ENCODE data around the gene C2CD4A.

Gene C2CD4A

GRCh38 chr15:62060113-62060895, 6.5 kb upstream of the C2CD4A start, which contains the start of gene VPS13C:
TSS of gene VPS13C (minus strand) at chr15:62060447. CDS start at chr15:62060374, 73 bp downstream.
- peak; percentile 93 to 95 for DNase-seq

GRCh38 chr15:62060896-62061280, 5.9 kb upstream of the C2CD4A start:
- DNase-seq: no peak

GRCh38 chr15:62063825-62064635, 2.7 kb upstream of the C2CD4A start:
- DNase-seq: no peak

GRCh38 chr15:62067448-62068044, 769 bp downstream of the C2CD4A start:
- DNase-seq: peak in 1 of 2 donors; percentile 13

- peak; percentile 11 to 32 for DNase-seq
Observed at GRCh38 chr15:62068071-62068809, 1.5 kb downstream of the C2CD4A start.

- DNase-seq: no peak
Observed at GRCh38 chr15:62068810-62069167, 2.0 kb downstream of the C2CD4A start.

GRCh38 chr15:62069551-62069950, 2.8 kb downstream of the C2CD4A start:
- no peak for DNase-seq

- peak in 1 of 2 donors; percentile 50 for DNase-seq
Observed at GRCh38 chr15:62071711-62072308, 5.0 kb downstream of the C2CD4A start.

- no peak for DNase-seq
Observed at GRCh38 chr15:62075595-62076277, 9.0 kb downstream of the C2CD4A start.

GRCh38 chr15:62079594-62079993, 12.8 kb downstream of the C2CD4A start:
- DNase-seq: no peak

GRCh38 chr15:62083194-62084154, 16.7 kb downstream of the C2CD4A start:
- DNase-seq: no peak

GRCh38 chr15:62085740-62086139, 19.0 kb downstream of the C2CD4A start:
- no peak for DNase-seq

- no peak for DNase-seq
Observed at GRCh38 chr15:62087671-62088352, 21.0 kb downstream of the C2CD4A start.

- no peak for DNase-seq
Observed at GRCh38 chr15:62088353-62088693, 21.5 kb downstream of the C2CD4A start.

GRCh38 chr15:62089616-62090015, 22.8 kb downstream of the C2CD4A start:
- DNase-seq: no peak

GRCh38 chr15:62090988-62091387, 24.2 kb downstream of the C2CD4A start:
- DNase-seq: no peak

- no peak for DNase-seq
Observed at GRCh38 chr15:62093809-62094208, 27.0 kb downstream of the C2CD4A start.

GRCh38 chr15:62094388-62094787, 27.6 kb downstream of the C2CD4A start:
- DNase-seq: no peak

GRCh38 chr15:62099094-62099601, 32.4 kb downstream of the C2CD4A start:
- no peak for DNase-seq

GRCh38 chr15:62103431-62103830, 36.7 kb downstream of the C2CD4A start:
- no peak for DNase-seq

Measured in CD4-positive, alpha-beta T cell treated with Interleukin-1 beta for 1 hour (primary cell).